GM21717 (cell line): Measurements from ENCODE around the gene C1orf146.
"Not testable (repeated sequence)": the region's sequence is repeated elsewhere in the genome, so short reads cannot be mapped to it uniquely, and the experiment has no call there.

Source experiments
- ATAC-seq: cut with Tn5 transposase; IDR thresholded peaks from one replicate; pipeline ENCODE4 v1.9.1; 2021; ENCODE audit warnings: mild to moderate bottlenecking, moderate library complexity; ENCODE audit not compliant: unreplicated experiment

C1orf146 gene

GRCh38 chr1:92273039-92273438 is 55.3 kb downstream of the C1orf146 start:
- no peak for ATAC-seq

GRCh38 chr1:92274939-92275338 is 57.2 kb downstream of the C1orf146 start:
- ATAC-seq, result no peak

- ATAC-seq, result no peak
Observed at GRCh38 chr1:92276082-92276481, 58.4 kb downstream of the C1orf146 start.

- ATAC-seq, result no peak
Observed at GRCh38 chr1:92277105-92277723, 59.5 kb downstream of the C1orf146 start.

DNA sequence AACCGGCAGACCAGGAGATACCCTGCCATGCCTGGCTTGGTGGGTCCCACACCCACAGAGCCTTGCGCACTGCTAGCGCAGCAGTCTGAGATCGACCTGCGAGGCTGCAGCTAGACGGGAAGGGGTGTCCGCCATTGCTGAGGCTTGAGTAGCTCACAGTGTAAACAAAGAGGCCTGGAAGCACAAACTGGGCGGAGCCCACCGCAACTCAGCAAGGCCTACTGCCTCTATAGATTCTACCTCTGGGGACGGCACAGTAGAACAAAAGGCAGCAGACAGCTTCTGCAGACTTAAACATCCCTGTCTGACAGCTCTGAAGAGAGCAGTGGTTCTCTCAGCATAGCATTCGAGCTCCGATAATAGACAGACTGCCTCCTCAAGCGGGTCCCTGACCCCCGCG is 62.1 kb downstream of the C1orf146 start:
- ATAC-seq, result not testable (repeated sequence)

- not testable (repeated sequence) for ATAC-seq
Observed at GRCh38 chr1:92281411-92281810, 63.7 kb downstream of the C1orf146 start.

DNA sequence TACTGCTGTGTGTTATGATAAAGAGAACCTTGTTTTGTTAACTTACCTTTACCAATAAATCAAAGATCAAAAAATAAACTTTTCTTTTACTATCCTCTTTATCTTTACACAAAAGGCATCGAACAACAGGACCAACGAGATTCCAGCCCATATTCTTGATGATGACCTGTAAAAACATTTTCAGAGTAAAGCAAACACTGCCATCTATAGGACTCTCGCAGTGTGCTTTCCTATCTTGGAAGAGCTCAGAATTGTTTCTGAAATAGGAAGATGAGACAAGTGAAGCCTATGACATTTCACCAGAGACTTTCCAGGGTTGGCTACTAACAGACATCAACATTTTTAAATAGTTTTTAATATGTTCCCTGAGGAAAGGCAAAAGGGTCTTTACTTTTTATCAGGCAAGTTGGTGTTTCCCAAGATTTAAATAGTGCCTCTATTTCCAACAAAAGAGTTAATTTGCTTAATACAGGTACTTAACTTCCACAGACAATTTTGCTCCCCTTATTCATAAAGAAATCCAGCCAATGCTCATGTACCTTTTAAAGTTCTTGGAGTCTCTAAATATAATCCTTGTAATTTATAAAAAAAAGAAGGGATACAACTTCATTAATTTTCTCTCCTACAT is 73.8 kb downstream of the C1orf146 start:
- no peak for ATAC-seq
